Kidney (tissue), 14 donors: ENCODE measurements around the gene C16orf78. TPM values are rescaled to one million over a fixed set of nuclear protein-coding genes. Genes with fewer than 3 reads are reported as not detected.

Experiments used
- DNase-seq, 5 donors: peaks; one replicate each; pipeline ENCODE4 v3.0.0-alpha.2; 2013 to 2020
- FAIRE-seq: peaks from 2 replicates; lab custom pipeline; 2012; peaks lifted over from hg19 to GRCh38; lab: Jason Lieb, UNC
- H3K27ac ChIP-seq, 2 donors: one replicate each; pipeline ENCODE4 v1.7.0; 2013; ENCODE audit warnings: low read depth in 2 of 2, low read length in 2 of 2, inconsistent platforms in 1 of 2
- H3K27me3 ChIP-seq: one replicate; pipeline ENCODE4 v1.7.1; 2013; ENCODE audit warnings: low read length, inconsistent platforms; ENCODE audit not compliant: control insufficient read depth, insufficient read depth
- H3K36me3 ChIP-seq, 3 donors: one replicate each; pipeline versions ENCODE4 v1.7.0 to v1.7.1; 2013; ENCODE audit warnings: low read length in 3 of 3, control low read depth in 1 of 3, inconsistent platforms in 1 of 3; ENCODE audit not compliant: insufficient read depth in 3 of 3, control insufficient read depth in 2 of 3
- H3K4me1 ChIP-seq, 3 donors: one replicate each; pipeline versions ENCODE4 v1.7.0 to v1.7.1; 2013; ENCODE audit warnings: low read length in 3 of 3, inconsistent platforms in 1 of 3, low read depth in 1 of 3; ENCODE audit not compliant: control insufficient read depth in 2 of 3, insufficient read depth in 2 of 3
- H3K4me3 ChIP-seq, 3 donors: one replicate each; pipeline versions ENCODE4 v1.7.0 to v1.8.1; 2013; ENCODE audit warnings: low read length in 3 of 3, control low read depth in 1 of 3, inconsistent platforms in 1 of 3
- H3K9ac ChIP-seq, 3 donors: one replicate each; pipeline versions ENCODE4 v1.7.0 to v1.7.1; 2013; ENCODE audit warnings: low read length in 3 of 3, control low read depth in 1 of 3, inconsistent platforms in 1 of 3
- H3K9me3 ChIP-seq, 3 donors: one replicate each; pipeline versions ENCODE4 v1.7.0 to v1.7.1; 2013; ENCODE audit warnings: low read length in 3 of 3, control low read depth in 1 of 3, inconsistent platforms in 1 of 3; ENCODE audit not compliant: control insufficient read depth in 2 of 3, insufficient read depth in 1 of 3
- CTCF ChIP-seq: IDR thresholded peaks from 3 replicates; pipeline ENCODE4 v1.5.1; 2012; ENCODE audit warnings: mild to moderate bottlenecking, moderate library complexity, borderline replicate concordance; ENCODE audit not compliant: insufficient read depth; ENCODE audit errors: extremely low read depth
- intact Hi-C: fragments of 100-400 bp; cut with DNase I; formaldehyde crosslinking; loops from one replicate; pipeline ENCODE4 v1.11.1; 2022
- polyA plus RNA-seq: library from polyadenylated mRNA; stranded (reverse); fragments of 350-450 nt; fragmentation: Illumina TruSeq; extraction: RNeasy Lipid Tissue Mini Kit (QIAGEN cat#74804); gene quantifications from one replicate; pipeline ENCODE4 v1.2.3, GENCODE V29; 2014; ENCODE audit warnings: low read depth, low replicate concordance; ENCODE audit not compliant: insufficient read depth
- total RNA-seq: library from RNA; stranded (reverse); fragmentation: NEBNext Ultra II Directional; extraction: Animal tissue kit (Norgen Biotek cat#: 25700); gene quantifications from one replicate; pipeline ENCODE4 v1.2.1, GENCODE V29; 2021
- donor health status: control.
- donor health status: control.
- donor health status: control.
- donor health status: control.
- donor health status: control.
- donor health status: DM: yes; HTN: yes; CAD: no.
- donor health status: Normal renal cell carcinoma (clear cell type).

The C16orf78 gene
- total and polyA plus RNA-seq, 2 donors from 2014 or later = not detected

DNA sequence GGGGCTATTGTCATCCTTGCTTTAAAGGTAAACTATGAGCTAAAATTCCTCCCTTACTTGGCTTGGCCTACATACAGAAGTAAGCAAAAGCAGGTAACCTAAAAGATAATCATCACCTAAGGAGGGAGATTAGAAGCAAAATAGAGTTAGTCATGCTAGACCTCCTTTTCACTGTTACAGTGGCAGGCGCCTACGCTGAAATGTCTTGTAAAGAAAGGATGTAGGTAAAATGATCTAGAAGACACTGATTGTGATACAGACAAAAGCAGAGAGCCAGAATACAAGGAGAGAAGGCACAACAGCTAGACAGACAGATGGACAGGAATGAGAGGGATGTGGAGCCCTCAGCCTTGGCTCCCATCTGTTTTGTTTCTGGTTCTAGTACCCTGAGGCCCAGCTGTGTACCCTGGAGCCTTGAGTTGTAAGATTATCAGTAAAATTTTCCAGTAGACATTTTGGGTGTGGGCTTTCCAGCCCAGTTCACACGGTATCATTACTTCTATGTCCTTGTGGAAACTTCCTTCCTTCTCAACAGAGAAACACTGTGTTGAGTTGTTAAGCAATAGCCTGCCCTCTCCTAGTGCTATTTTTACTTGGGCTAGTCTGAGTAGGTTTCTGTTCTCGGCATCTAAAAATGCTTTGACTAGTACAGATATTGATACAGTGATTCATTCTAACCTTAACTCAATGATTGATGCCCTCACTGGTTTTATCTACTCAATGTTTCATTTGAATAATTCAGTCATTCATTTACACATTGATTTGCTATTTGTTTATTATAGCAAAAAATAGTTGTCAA lies 7.7 kb upstream of the C16orf78 start:
- TF ChIP-seq CTCF = no peak
- intact Hi-C loops = no loop called here
- no peak for FAIRE-seq

DNA sequence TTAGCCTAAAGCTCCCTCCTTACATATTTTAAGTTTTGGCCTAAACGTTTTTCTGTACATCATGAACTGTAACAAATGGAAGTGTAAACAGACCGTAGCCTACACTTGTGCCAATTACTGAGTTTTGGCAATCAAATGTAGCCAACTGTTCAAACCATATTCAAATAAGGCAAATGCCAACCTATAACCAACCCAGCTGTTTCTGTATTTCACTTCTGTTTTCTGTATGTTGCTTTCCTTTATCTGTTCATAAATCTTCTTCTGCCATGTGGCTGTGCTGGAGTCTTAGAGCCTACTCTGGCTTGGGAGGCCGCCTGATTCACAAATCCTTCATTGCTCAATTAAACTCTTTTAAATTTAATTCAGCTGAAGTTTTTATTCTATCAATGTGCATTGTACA lies 6.9 kb upstream of the C16orf78 start:
- Histone ChIP-seq H3K36me3 (no peaks in the 10 kb centered on the region), H3K27ac (no peak overlapping the region), H3K27me3 (no peaks in the 10 kb centered on the region), H3K9me3 (peaks cover 0 to 3% (median 0%) of the 10 kb centered on the region in 3 donors), H3K9ac (no peak overlapping the region), H3K4me1 (no peaks in the 10 kb centered on the region), H3K4me3 (no peak overlapping the region)
- no peak for TF ChIP-seq CTCF
- intact Hi-C loops = no loop called here
- FAIRE-seq (no peak), DNase-seq (no peak)

More for the DNA sequence above, 7.7 kb upstream of the C16orf78 start:
- Histone ChIP-seq H3K9me3 (peaks cover 0 to 3% (median 0%) of the 10 kb centered on the region in 3 donors), H3K4me1 (no peaks in the 10 kb centered on the region), H3K27ac (no peak overlapping the region), H3K27me3 (no peaks in the 10 kb centered on the region), H3K4me3 (no peak overlapping the region), H3K9ac (no peak overlapping the region), H3K36me3 (no peaks in the 10 kb centered on the region)
- no peak for DNase-seq

DNA sequence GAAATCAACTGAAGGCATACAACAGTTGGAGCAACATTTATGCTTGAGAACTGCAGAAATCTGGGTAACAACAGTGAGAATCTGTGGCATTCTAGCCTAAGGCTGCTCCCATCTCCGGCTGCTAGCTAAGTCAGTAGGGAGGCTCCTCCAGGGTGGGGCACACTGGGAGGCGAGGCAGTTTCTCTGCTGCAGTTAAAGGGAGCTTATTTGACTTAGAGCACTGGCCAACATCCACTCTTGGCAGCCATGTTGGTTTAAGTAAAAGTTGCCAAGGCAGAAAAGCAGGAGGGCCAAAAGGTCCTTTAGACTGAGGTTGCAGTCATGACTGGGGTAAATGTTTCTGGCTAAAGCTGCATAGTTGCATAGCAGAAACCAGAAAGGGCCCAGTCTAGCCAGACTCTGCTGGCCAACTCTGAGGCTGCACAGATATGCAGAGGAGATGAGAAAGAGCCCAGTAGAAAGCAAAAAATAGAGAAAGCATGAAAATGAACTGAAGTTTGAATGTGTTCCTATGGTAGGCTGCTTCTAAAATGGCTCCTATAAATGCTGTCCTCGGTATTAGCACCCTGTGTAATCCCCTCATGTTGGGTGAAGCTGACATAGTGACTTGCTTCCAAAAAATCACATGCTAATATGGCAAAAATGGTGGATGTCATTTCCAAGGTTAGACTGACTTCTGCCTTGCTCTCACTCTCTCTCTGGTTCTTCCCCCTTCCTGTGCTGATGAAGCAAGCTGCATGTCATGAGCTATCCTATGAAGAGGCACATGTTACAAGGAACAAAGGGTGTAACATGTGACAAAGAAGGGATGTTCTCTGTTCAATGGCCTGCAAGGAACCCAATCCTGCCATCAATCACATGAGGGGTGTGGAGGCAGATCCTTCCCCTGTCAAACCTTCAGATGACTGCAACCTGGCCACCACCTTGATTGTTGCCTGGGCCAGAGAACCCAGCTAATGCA lies 3.7 kb upstream of the C16orf78 start:
- Histone ChIP-seq H3K9me3 (peaks cover 0 to 3% (median 0%) of the 10 kb centered on the region in 3 donors), H3K4me3 (no peak overlapping the region), H3K4me1 (no peaks in the 10 kb centered on the region), H3K27me3 (no peaks in the 10 kb centered on the region), H3K9ac (no peak overlapping the region), H3K27ac (no peak overlapping the region), H3K36me3 (no peaks in the 10 kb centered on the region)
- FAIRE-seq = no peak
- no peak for DNase-seq
- intact Hi-C loops = no loop called here
- TF ChIP-seq CTCF = no peak
